Measurements from ENCODE around the gene SESTD1. TPM values are rescaled to one million over a fixed set of nuclear protein-coding genes. Genes with fewer than 3 reads are reported as not detected.

The SESTD1 gene
- total and polyA plus RNA-seq, 2 of the 13 experiments (the other 11 are each of a cell fraction or from before 2014, with no cell fraction given), result 74.4 to 101 TPM

GRCh38 chr2:179272406-179273192 lies 8.0 kb upstream of the SESTD1 start (continued):
- TF ChIP-seq REPIN1 (CRISPR knock-in tag; IDR thresholded peaks at IDR 0.05; ENCODE audit: borderline replicate concordance, low read depth) (no peak), ERF (CRISPR knock-in tag; IDR thresholded peaks at IDR 0.05) (peak; percentile 65; the same call in 1 of the 2 replicates), YY1 (IDR thresholded peaks at IDR 0.05; ENCODE audit: insufficient read depth, insufficient replicate concordance, low read depth, low read length) (peak; percentile 58), FOSL2 (CRISPR knock-in tag; IDR thresholded peaks at IDR 0.05) (peak; percentile 37; the same call in 1 of the 2 replicates), SUZ12 (IDR thresholded peaks at IDR 0.05; ENCODE audit: low read depth, low read length) (no peak), BRCA1 (CRISPR knock-in tag; IDR thresholded peaks at IDR 0.05) (no peak), KLF6 (CRISPR knock-in tag; IDR thresholded peaks at IDR 0.05) (peak; percentile 54; the same call in 1 of the 2 replicates), ZNF670 (CRISPR knock-in tag; IDR thresholded peaks at IDR 0.05; ENCODE audit: borderline replicate concordance) (0 out of 2 replicates have a peak, but pooled peaks have one; percentile 34), ZHX2 (IDR thresholded peaks at IDR 0.05; ENCODE audit: low read depth) (no peak), ZHX2 (CRISPR knock-in tag; IDR thresholded peaks at IDR 0.05; ENCODE audit: borderline replicate concordance) (peak; percentile 50; the same call in 1 of the 2 replicates), TEF (CRISPR knock-in tag; IDR thresholded peaks at IDR 0.05) (0 out of 2 replicates have a peak, but pooled peaks have one; percentile 37), POGZ (CRISPR knock-in tag; IDR thresholded peaks at IDR 0.05) (peak; percentile 79; the same call in 1 of the 2 replicates), TBL1XR1 (IDR thresholded peaks at IDR 0.05; ENCODE audit: borderline replicate concordance, low read length, partially characterized antibody) (no peak), MEIS1 (CRISPR knock-in tag; IDR thresholded peaks at IDR 0.05; ENCODE audit: borderline replicate concordance) (peak; percentile 46; the same call in 1 of the 2 replicates), TFAP4 (IDR thresholded peaks at IDR 0.05; ENCODE audit: borderline replicate concordance, low read depth) (peak; percentile 45; the same call in 1 of the 2 replicates), EP300 (IDR thresholded peaks at IDR 0.05; ENCODE audit: low read depth in 2 of 2, low read length in 2 of 2) (peak in 1 of 2 experiments; percentile 96; a peak in 2 of 4 replicates), EP300 (CRISPR knock-in tag; IDR thresholded peaks at IDR 0.05; ENCODE audit: borderline replicate concordance) (peak; percentile 88), HNF4A (CRISPR knock-in tag; IDR thresholded peaks at IDR 0.05) (peak; percentile 95)

All from HepG2 (cell line).